ENCODE data around the gene RPTOR. TPM values are rescaled to one million over a fixed set of nuclear protein-coding genes. Genes with fewer than 3 reads are reported as not detected.
"Not testable (repeated sequence)": the region's sequence is repeated elsewhere in the genome, so short reads cannot be mapped to it uniquely, and the experiment has no call there.

RPTOR gene
- total RNA-seq, 1 donor from 2014 or later = 19.6 TPM

DNA sequence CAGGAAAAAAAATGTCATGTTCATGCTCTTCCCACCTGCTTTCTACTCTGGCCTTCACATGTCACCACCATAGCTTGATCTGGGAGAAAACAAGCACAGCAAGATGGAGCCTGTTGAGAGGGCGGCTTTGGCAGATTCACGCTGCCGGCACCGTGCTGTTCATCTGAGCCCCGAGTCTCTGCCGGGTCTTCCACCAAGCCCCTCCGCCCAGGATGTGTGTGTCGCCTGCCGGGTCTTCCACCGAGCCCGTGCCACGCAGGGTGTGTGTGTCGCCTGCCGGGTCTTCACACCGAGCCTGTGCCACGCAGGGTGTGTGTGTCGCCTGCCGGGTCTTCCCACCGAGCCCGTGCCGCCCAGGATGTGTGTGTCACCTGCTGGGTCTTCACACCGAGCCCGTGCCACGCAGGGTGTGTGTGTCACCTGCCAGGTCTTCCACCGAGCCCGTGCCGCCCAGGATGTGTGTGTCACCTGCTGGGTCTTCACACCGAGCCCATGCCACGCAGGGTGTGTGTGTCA is 330.9 kb downstream of the RPTOR start:
- not testable (repeated sequence) for DNase-seq (ENCODE audit: low read depth, low spot score)

GRCh38 chr17:80876456-80876949 is 331.9 kb downstream of the RPTOR start:
- not testable (repeated sequence) for DNase-seq (ENCODE audit: low read depth, low spot score)

DNA sequence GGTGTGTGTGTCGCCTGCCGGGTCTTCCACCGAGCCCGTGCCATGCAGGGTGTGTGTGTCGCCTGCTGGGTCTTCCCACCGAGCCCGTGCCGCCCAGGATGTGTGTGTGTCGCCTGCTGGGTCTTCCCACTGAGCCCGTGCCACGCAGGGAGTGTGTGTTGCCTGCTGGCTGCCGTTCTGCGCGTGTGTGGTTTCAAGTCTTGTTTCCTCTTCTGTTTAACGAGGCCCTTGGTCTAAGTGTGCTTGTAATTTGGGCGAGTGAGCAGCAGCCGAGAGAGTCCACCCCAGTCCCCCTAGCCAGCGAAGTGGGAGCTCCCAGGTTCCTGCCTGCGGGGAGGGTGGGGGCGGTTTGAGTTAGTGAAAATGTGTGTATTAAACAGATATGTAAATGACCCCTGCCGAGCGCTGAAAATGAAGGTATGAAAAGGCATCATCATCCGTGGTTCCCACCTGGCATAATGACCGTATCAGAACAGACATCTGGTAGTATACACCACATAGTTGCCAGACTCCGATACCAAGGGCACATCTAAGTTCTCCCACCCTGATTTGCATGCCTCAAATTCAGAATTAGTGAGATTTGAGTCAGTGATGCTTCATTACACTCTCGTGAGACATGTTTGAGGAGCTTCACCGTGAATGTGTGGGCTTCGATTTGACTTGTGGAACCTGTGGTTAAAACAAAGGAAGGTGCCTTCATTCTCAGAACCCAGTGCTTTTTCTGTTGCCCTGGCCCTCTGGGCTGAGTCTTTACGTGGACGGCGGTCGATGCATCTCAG is 332.5 kb downstream of the RPTOR start:
- no peak for DNase-seq (ENCODE audit: low read depth, low spot score)

DNA sequence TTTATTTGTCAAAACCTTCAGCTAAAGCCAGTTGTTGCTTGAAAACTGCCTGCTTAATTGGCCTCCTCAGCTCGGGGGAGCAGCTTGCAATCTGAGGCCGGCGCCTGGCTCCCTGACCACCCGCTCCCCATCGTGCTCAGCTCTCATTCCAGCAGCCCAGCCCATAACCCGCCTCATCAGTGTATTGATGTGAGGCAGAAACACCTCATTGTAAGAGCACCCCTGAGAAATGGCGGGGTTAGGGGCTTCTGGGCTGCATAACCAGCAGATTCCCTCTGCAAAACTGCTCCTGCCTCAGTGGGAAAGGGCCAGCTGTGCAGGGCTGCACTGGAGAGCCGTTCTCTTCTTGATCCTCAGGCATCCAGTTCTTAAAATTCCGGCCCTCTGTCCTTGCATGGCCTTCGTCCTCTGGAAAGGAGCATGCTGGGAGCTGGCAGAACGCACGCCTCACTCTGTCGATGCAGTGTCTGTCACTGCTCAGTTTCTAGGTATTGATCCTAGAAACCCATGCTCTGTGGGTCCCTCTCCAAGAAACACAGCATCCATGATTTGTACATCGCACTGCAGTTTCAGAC is 333.2 kb downstream of the RPTOR start:
- DNase-seq (ENCODE audit: low read depth, low spot score) = no peak

- no peak for DNase-seq (ENCODE audit: low read depth, low spot score)
Measured at GRCh38 chr17:80878876-80879722, 334.5 kb downstream of the RPTOR start.

- no peak for DNase-seq (ENCODE audit: low read depth, low spot score)
Measured at GRCh38 chr17:80879723-80880647, 335.3 kb downstream of the RPTOR start.

DNA sequence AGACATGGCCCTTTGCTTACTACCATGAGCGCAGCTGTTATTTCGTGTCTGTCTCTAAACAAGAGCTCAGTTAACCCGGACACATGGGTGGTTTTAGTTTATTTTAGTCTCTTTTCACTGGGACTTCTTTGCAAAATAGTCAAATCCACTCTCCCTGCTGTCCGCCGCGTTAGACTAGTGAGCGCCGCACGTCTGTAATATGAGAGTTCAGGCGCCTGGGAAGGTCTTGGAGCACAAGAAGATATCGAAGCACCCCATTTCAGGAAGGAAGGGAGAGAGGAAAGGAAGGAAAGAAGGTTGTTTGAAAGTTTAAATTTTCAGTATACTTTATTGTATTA is 336.0 kb downstream of the RPTOR start:
- DNase-seq (ENCODE audit: low read depth, low spot score) = no peak

DNA sequence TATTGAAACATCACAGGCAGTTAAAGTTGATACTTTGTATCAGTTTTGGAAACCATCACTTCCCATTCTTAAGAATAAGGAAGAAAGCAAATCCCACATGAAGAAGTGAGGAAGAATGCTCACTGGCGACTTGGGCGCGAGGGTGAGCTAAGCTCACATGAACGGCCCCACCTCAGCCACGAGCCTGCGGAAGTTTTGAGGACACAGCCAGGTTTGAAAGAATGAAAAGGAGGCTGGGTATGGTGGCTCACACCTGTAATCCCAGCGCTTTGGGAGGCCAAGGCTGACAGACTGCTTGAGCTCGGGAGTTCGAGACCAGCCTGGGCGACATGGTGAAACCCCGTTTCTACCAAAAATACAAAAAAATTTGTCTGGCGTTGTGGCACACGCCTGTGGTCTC is 336.7 kb downstream of the RPTOR start:
- DNase-seq (ENCODE audit: low read depth, low spot score) = no peak

- DNase-seq (ENCODE audit: low read depth, low spot score) = no peak
Measured at GRCh38 chr17:80882323-80882722, 337.7 kb downstream of the RPTOR start.

GRCh38 chr17:80882926-80883685 is 338.5 kb downstream of the RPTOR start:
- no peak for DNase-seq (ENCODE audit: low read depth, low spot score)

- no peak for DNase-seq (ENCODE audit: low read depth, low spot score)
Measured at GRCh38 chr17:80883831-80884735, 339.4 kb downstream of the RPTOR start.

GRCh38 chr17:80884811-80885210 is 340.2 kb downstream of the RPTOR start:
- DNase-seq (ENCODE audit: low read depth, low spot score) = no peak

- DNase-seq (ENCODE audit: low read depth, low spot score) = no peak
Measured at GRCh38 chr17:80885947-80886582, 341.4 kb downstream of the RPTOR start.

DNA sequence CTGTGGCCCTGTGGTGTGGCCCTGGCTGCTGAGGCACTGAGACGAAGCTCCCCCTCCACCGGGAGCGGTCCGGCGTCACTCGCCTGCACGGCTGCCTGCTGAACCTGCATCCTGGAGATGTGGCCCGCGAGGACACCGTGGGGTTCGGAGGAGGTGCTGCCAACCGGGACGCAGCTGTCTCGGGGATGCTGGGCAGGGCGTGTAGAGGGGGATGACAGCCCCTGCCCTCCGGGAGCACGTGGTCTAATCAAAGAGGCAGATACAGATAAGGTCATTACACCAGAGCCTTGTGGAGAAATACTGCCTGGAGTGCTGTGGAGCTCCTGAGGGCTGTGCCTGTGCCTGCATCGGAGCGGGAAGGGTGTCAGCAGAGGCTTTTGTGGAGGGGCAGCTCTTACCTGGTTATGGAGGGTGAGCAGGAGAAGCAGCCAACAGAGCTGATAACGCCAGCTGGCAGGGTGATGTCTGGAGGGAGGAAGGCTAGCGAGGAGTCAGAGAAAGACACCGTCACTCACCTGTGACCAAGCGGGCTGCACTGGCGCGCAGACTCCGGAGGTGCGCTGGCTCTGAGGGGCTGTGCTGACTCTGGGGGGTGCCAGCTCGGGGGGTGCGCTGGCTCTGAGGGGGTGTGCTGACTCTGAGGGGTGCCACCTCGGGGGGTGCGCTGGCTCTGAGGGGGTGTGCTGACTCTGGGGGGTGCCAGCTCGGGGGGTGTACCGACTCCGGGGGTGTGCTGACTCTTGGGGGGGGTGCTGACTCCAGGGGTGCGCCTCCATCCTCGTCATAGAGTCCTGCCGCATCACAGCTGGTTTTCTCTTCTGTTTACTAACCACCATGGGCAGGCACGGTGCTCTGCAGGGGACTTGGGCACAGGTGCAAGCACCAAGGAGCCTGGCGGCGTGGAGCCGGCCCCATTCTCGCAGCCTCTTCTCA is 342.3 kb downstream of the RPTOR start:
- no peak for DNase-seq (ENCODE audit: low read depth, low spot score)

- DNase-seq (ENCODE audit: low read depth, low spot score) = no peak
Measured at GRCh38 chr17:80887639-80888175, 343.1 kb downstream of the RPTOR start.

GRCh38 chr17:80888276-80889160 is 343.9 kb downstream of the RPTOR start:
- DNase-seq (ENCODE audit: low read depth, low spot score) = no peak
